RWPE2 (cell line): ENCODE results near the gene MRPL37.

Experiments used
- ATAC-seq: fragments of 200-7000 bp; cut with Tn5 transposase; 3 replicates; pipeline ENCODE4 v1.9.1; 2021; ENCODE audit warnings: low read depth
- DNase-seq: peaks from one replicate; pipeline ENCODE4 v3.0.0-alpha.2; 2020; ENCODE audit warnings: low spot score
- H3K27ac ChIP-seq: fragments of 450-650 bp; 2 replicates; pipeline ENCODE4 v1.5.1; 2017; ENCODE audit warnings: mild to moderate bottlenecking; ENCODE audit not compliant: poor library complexity, severe bottlenecking
- H3K27me3 ChIP-seq: fragments of 250-450 bp; sonication (Bioruptor Pico); 2 replicates; pipeline ENCODE4 v1.5.1; 2021; ENCODE audit warnings: mild to moderate bottlenecking, moderate library complexity; ENCODE audit not compliant: insufficient read depth, poor library complexity, severe bottlenecking
- H3K36me3 ChIP-seq: fragments of 250-450 bp; sonication (Bioruptor Pico); 2 replicates; pipeline ENCODE4 v1.5.1; 2020; ENCODE audit warnings: low read depth, mild to moderate bottlenecking, moderate library complexity
- H3K4me1 ChIP-seq: fragments of 250-450 bp; sonication (Bioruptor Pico); 2 replicates; pipeline ENCODE4 v1.5.1; 2021; ENCODE audit warnings: mild to moderate bottlenecking, moderate library complexity; ENCODE audit not compliant: insufficient read depth, poor library complexity, severe bottlenecking
- H3K4me3 ChIP-seq: fragments of 250-450 bp; sonication (Bioruptor Pico); 2 replicates; pipeline ENCODE4 v1.5.1; 2021; ENCODE audit warnings: mild to moderate bottlenecking, moderate library complexity; ENCODE audit not compliant: severe bottlenecking
- H3K9me3 ChIP-seq: fragments of 250-450 bp; sonication (Bioruptor Pico); 2 replicates; pipeline ENCODE4 v1.5.1; 2021; ENCODE audit warnings: mild to moderate bottlenecking, moderate library complexity; ENCODE audit not compliant: severe bottlenecking
- TF ChIP-seq, protein P1 (sequence below): fragments of 450-650 bp; IDR thresholded peaks from one replicate; pipeline ENCODE4 v1.5.1; 2017; ENCODE audit warnings: mild to moderate bottlenecking, moderate library complexity; ENCODE audit not compliant: poor library complexity, severe bottlenecking

MRPL37 gene

DNA sequence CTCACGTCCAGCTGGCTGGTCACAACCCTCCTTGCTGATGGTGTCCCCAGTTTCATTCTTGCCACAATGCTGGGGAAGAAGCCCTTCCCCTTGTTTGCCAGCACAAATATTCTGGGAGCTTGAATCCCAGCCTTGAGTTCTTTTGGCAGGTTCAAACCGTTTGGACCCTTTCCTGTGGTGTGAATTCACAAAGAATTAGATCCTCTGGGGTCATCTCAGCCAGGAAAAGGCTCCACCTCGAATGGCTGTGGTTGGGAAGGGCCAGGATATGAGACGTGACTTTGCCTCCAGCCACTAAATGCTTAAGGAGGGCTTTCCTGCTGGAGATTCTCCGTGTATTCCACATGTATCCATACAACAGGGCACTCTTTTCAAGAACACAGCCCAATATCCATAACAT, 66.9 kb downstream of the MRPL37 start:
- Histone ChIP-seq H3K4me3 (no peak overlapping the region), H3K27me3 (no peaks in the 10 kb centered on the region), H3K36me3 (no peaks in the 10 kb centered on the region), H3K9me3 (no peaks in the 10 kb centered on the region), H3K4me1 (no peaks in the 10 kb centered on the region), H3K27ac (no peak overlapping the region)
- ATAC-seq = no peak
- TF ChIP-seq, protein P1, sequence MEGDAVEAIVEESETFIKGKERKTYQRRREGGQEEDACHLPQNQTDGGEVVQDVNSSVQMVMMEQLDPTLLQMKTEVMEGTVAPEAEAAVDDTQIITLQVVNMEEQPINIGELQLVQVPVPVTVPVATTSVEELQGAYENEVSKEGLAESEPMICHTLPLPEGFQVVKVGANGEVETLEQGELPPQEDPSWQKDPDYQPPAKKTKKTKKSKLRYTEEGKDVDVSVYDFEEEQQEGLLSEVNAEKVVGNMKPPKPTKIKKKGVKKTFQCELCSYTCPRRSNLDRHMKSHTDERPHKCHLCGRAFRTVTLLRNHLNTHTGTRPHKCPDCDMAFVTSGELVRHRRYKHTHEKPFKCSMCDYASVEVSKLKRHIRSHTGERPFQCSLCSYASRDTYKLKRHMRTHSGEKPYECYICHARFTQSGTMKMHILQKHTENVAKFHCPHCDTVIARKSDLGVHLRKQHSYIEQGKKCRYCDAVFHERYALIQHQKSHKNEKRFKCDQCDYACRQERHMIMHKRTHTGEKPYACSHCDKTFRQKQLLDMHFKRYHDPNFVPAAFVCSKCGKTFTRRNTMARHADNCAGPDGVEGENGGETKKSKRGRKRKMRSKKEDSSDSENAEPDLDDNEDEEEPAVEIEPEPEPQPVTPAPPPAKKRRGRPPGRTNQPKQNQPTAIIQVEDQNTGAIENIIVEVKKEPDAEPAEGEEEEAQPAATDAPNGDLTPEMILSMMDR = no peak
- no peak for DNase-seq
